ENCODE results near the gene RERE. TPM values are rescaled to one million over a fixed set of nuclear protein-coding genes. Genes with fewer than 3 reads are reported as not detected.

The RERE gene
- total and polyA plus RNA-seq, 2 experiments from 2014 or later, result 148 to 170 TPM

- TF ChIP-seq ZNF462 (CRISPR knock-in tag; IDR thresholded peaks at IDR 0.05) (no peak), CTCF (conservative IDR thresholded peaks at IDR 0.05; ENCODE audit: low read depth in 2 of 2) (no peak), EZH2 (IDR thresholded peaks at IDR 0.05; ENCODE audit: low read depth, unreplicated experiment) (no peak)
Observed at GRCh38 chr1:8687039-8687438, 130.4 kb downstream of the RERE start (continued).

GRCh38 chr1:8685463-8685862, 132.0 kb downstream of the RERE start:
- H3K4me2 ChIP-seq, result no peak overlapping the region
- H3K4me3 ChIP-seq, result no peak overlapping the region
- Mint-ChIP-seq H3K27me3 (ENCODE audit: insufficient read depth, low read depth, poor library complexity) (peaks cover 9% of the 10 kb centered on the region), H3K27ac (no peak overlapping the region), H3K9me3 (no peaks in the 10 kb centered on the region), H3K4me1 (peaks cover 50% of the 10 kb centered on the region), H3K4me3 (no peak overlapping the region), H3K36me3 (ENCODE audit: low read depth) (no peaks in the 10 kb centered on the region; the same call in 2 of the 3 replicates)
- H3K4me1 ChIP-seq (ENCODE audit: insufficient read depth), result peaks cover 73% of the 10 kb centered on the region
- ATAC-seq, result no peak
- peaks cover 73% of the 10 kb centered on the region for H4K20me1 ChIP-seq (replicated peaks; ENCODE audit: insufficient read depth)
- H3F3A ChIP-seq (replicated peaks; ENCODE audit: low read depth), result no peaks in the 10 kb centered on the region
- H3K9me2 ChIP-seq (ENCODE audit: insufficient read depth), result no peaks in the 10 kb centered on the region
- H3K27ac ChIP-seq (ENCODE audit: low read depth), result 0 out of 2 replicates have a peak overlapping the region, but pooled peaks have one; percentile 18
- H2AFZ ChIP-seq, result no peak overlapping the region
- no peaks in the 10 kb centered on the region for H3K36me3 ChIP-seq (ENCODE audit: insufficient read depth)
- DNase-seq (ENCODE audit: low spot score), result no peak
- H3K27me3 ChIP-seq (ENCODE audit: insufficient read depth), result no peaks in the 10 kb centered on the region
- peaks cover 100% of the 10 kb centered on the region for H3K79me2 ChIP-seq (replicated peaks; ENCODE audit: insufficient read depth)
- TF ChIP-seq CTCF (conservative IDR thresholded peaks at IDR 0.05; ENCODE audit: low read depth in 2 of 2), result no peak
- no peak for TF ChIP-seq CREB1 (CRISPR knock-in tag; IDR thresholded peaks at IDR 0.05; ENCODE audit: low read depth)
- no peak for TF ChIP-seq EZH2 (IDR thresholded peaks at IDR 0.05; ENCODE audit: low read depth, unreplicated experiment)
- TF ChIP-seq ZNF462 (CRISPR knock-in tag; IDR thresholded peaks at IDR 0.05), result no peak
